CD8-positive, alpha-beta memory T cell (primary cell): Measurements from ENCODE around the gene CREG2. TPM values are rescaled to one million over a fixed set of nuclear protein-coding genes. Genes with fewer than 3 reads are reported as not detected.
A peak's percentile ranks its signal among the peaks of the same experiment; 100 is the strongest.

Source experiments
- CTCF ChIA-PET: fragments of 350-600 bp; sonication (Branson Sonifier 250); formaldehyde crosslinking; loops from one replicate; lab custom pipeline; 2021; ENCODE audit warnings: antibody characterized with exemption; lab: Charles Lee
- POLR2A ChIA-PET: fragments of 350-600 bp; sonication (Branson Sonifier 250); formaldehyde crosslinking; loops from one replicate; lab custom pipeline; 2021; ENCODE audit warnings: antibody characterized with exemption; lab: Charles Lee
- DNase-seq, 5 donors: peaks; one replicate each; pipeline versions ENCODE4 v3.0.0 to v3.0.0-alpha.2; 2020 to 2022; ENCODE audit warnings: mixed read lengths in 1 of 5
- H3K27ac ChIP-seq: one replicate; pipeline ENCODE4 v1.7.0; 2013; ENCODE audit warnings: low read depth, mild to moderate bottlenecking, low read length, moderate library complexity
- H3K27me3 ChIP-seq: 2 replicates; pipeline ENCODE4 v1.7.0; 2013; ENCODE audit warnings: low read length, mild to moderate bottlenecking; ENCODE audit not compliant: insufficient read depth, poor library complexity, severe bottlenecking
- H3K36me3 ChIP-seq: 2 replicates; pipeline ENCODE4 v1.7.0; 2013; ENCODE audit warnings: mild to moderate bottlenecking, low read length, moderate library complexity; ENCODE audit not compliant: insufficient read depth
- H3K4me1 ChIP-seq: 2 replicates; pipeline ENCODE4 v1.7.0; 2013; ENCODE audit warnings: mild to moderate bottlenecking, low read length, moderate library complexity; ENCODE audit not compliant: insufficient read depth
- H3K4me3 ChIP-seq: 2 replicates; pipeline ENCODE4 v1.7.0; 2013; ENCODE audit warnings: mild to moderate bottlenecking, low read length
- H3K9me3 ChIP-seq: 2 replicates; pipeline ENCODE4 v1.7.0; 2013; ENCODE audit warnings: mild to moderate bottlenecking, low read length
- H3K27ac Mint-ChIP-seq, 8 donors: one replicate each; pipeline ENCODE4 v1.8.0; 2020 to 2021; ENCODE audit warnings: mixed read lengths in 8 of 8, mild to moderate bottlenecking in 6 of 8, inconsistent platforms in 3 of 8, moderate library complexity in 3 of 8
- H3K27me3 Mint-ChIP-seq, 2 donors: one replicate each; pipeline ENCODE4 v1.8.0; 2020 to 2021; ENCODE audit warnings: mixed read lengths in 2 of 2, mild to moderate bottlenecking in 1 of 2, moderate library complexity in 1 of 2
- H3K36me3 Mint-ChIP-seq, 3 donors: one replicate each; pipeline ENCODE4 v1.8.0; 2020 to 2021; ENCODE audit warnings: mixed read lengths in 3 of 3, inconsistent platforms in 1 of 3, mild to moderate bottlenecking in 1 of 3
- H3K4me1 Mint-ChIP-seq, 3 donors: one replicate each; pipeline ENCODE4 v1.8.0; 2020 to 2021; ENCODE audit warnings: mixed read lengths in 3 of 3, inconsistent platforms in 1 of 3, mild to moderate bottlenecking in 1 of 3
- H3K4me3 Mint-ChIP-seq, 7 donors: one replicate each; pipeline ENCODE4 v1.8.0; 2020 to 2021; ENCODE audit warnings: mixed read lengths in 7 of 7, mild to moderate bottlenecking in 6 of 7, moderate library complexity in 4 of 7, inconsistent platforms in 2 of 7
- H3K9me3 Mint-ChIP-seq, 5 donors: one replicate each; pipeline ENCODE4 v1.8.0; 2020 to 2022; ENCODE audit warnings: mixed read lengths in 5 of 5, mild to moderate bottlenecking in 3 of 5, moderate library complexity in 2 of 5, inconsistent platforms in 1 of 5
- polyA plus RNA-seq: library from polyadenylated mRNA; unstranded; fragments of 300-500 nt; fragmentation: Illumina TruSeq; gene quantifications from one replicate; pipeline ENCODE4 v1.2.3, GENCODE V29; 2021
- total RNA-seq, 2 experiments: library from RNA; stranded (reverse); gene quantifications; one replicate each; pipeline ENCODE4 v1.2.3, GENCODE V29; 2021

Gene CREG2
- total and polyA plus RNA-seq, 3 experiments from 2014 or later: not detected

- Histone ChIP-seq H3K36me3 (no peaks in the 10 kb centered on the region), H3K27ac (no peak overlapping the region), H3K27me3 (no peaks in the 10 kb centered on the region), H3K4me3 (peak overlapping the region; percentile 85), H3K4me1 (peaks cover 77% of the 10 kb centered on the region), H3K9me3 (no peaks in the 10 kb centered on the region)
- H3K9me3 Mint-ChIP-seq: peaks cover 0 to 1% (median 0%) of the 10 kb centered on the region in 5 donors
- H3K36me3 Mint-ChIP-seq: peaks cover 6 to 68% (median 14%) of the 10 kb centered on the region in 3 donors
- peak overlapping the region; percentile 90 to 100 (median 99) for H3K27ac Mint-ChIP-seq
- peak overlapping the region; percentile 91 to 99 (median 98) for H3K4me3 Mint-ChIP-seq
- no peaks in the 10 kb centered on the region for H3K27me3 Mint-ChIP-seq
- POLR2A ChIA-PET: interaction anchor here (0.7 kb wide), 1 partner anchor 511 kb away, joined by 4 read pairs; no protein-coding TSS in a partner anchor
- CTCF ChIA-PET: interaction anchor here (1.4 to 2.6 kb wide), 2 partner anchors 25 to 37 kb away, joined by 4 to 8 read pairs; no protein-coding TSS in a partner anchor
- H3K4me1 Mint-ChIP-seq: peaks cover 69 to 84% (median 82%) of the 10 kb centered on the region in 3 donors
- DNase-seq: no peak
Measured at GRCh38 chr2:101305035-101305434, 82.3 kb downstream of the CREG2 start.

- ChIA-PET POLR2A (no interaction called here), CTCF (no interaction called here)
- Mint-ChIP-seq H3K4me1 (peaks cover 73 to 84% (median 82%) of the 10 kb centered on the region in 3 donors), H3K36me3 (peaks cover 6 to 79% (median 19%) of the 10 kb centered on the region in 3 donors), H3K9me3 (peaks cover 0 to 1% (median 0%) of the 10 kb centered on the region in 5 donors), H3K27me3 (no peaks in the 10 kb centered on the region), H3K27ac (peak overlapping the region; percentile 66 to 99 (median 82)), H3K4me3 (peak overlapping the region; percentile 91 to 99 (median 98))
- H3K36me3 ChIP-seq: peaks cover 3% of the 10 kb centered on the region
- peaks cover 78% of the 10 kb centered on the region for H3K4me1 ChIP-seq
- no peaks in the 10 kb centered on the region for H3K9me3 ChIP-seq
- no peaks in the 10 kb centered on the region for H3K27me3 ChIP-seq
- no peak overlapping the region for H3K27ac ChIP-seq
- H3K4me3 ChIP-seq: no peak overlapping the region
- DNase-seq: no peak
Measured at GRCh38 chr2:101303688-101304087, 83.6 kb downstream of the CREG2 start.

DNA sequence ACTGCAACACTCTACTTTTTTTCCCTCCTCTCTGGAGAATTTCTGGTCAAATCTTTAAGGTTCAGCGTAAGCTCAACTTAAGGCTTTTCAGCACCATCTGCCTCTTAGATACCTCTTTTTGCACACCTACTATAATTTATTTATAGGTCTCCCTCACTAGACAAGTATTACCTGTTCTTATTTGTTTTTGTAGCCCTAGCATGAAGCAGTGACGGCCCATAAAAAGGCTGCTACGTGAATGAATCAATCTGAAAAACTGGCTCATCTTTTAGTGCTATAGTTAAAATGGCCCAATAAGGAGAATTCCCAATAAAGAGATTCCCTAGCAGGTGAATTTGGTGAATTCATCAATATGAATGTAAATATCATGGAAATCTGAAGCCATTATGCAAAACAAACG lies 85.3 kb downstream of the CREG2 start:
- peak overlapping the region in 6 of 7 donors; percentile 16 to 58 (median 42) for H3K4me3 Mint-ChIP-seq
- H3K4me1 Mint-ChIP-seq: peaks cover 85 to 98% (median 96%) of the 10 kb centered on the region in 3 donors
- no peak overlapping the region for H3K4me3 ChIP-seq
- DNase-seq: no peak
- peaks cover 6 to 76% (median 21%) of the 10 kb centered on the region in 3 donors for H3K36me3 Mint-ChIP-seq
- H3K4me1 ChIP-seq: peaks cover 91% of the 10 kb centered on the region
- H3K27me3 ChIP-seq: no peaks in the 10 kb centered on the region
- peak overlapping the region; percentile 1 to 90 (median 56) for H3K27ac Mint-ChIP-seq
- ChIA-PET CTCF (interaction anchor here (1.0 to 1.7 kb wide), 2 partner anchors 19 to 49 kb away, joined by 4 read pairs; partner anchors contain the start of gene CNOT11), POLR2A (no interaction called here)
- peaks cover 3% of the 10 kb centered on the region for H3K36me3 ChIP-seq
- peaks cover 0 to 1% (median 0%) of the 10 kb centered on the region in 5 donors for H3K9me3 Mint-ChIP-seq
- H3K27ac ChIP-seq: no peak overlapping the region
- H3K27me3 Mint-ChIP-seq: no peaks in the 10 kb centered on the region
- H3K9me3 ChIP-seq: no peaks in the 10 kb centered on the region

- no peak for DNase-seq
- H3K4me3 ChIP-seq: no peak overlapping the region
- ChIA-PET CTCF (interaction anchor here (1.0 to 2.1 kb wide), 5 partner anchors 9 to 48 kb away, joined by 3 to 9 read pairs (median 4); partner anchors contain the start of genes CNOT11 and RNF149), POLR2A (no interaction called here)
- peaks cover 0 to 1% (median 0%) of the 10 kb centered on the region in 5 donors for H3K9me3 Mint-ChIP-seq
- H3K27ac Mint-ChIP-seq: peak overlapping the region; percentile 1 to 90 (median 64)
- H3K36me3 Mint-ChIP-seq: peaks cover 0 to 69% (median 21%) of the 10 kb centered on the region in 3 donors
- peak overlapping the region; percentile 14 to 78 (median 65) for H3K4me3 Mint-ChIP-seq
- H3K27me3 ChIP-seq: no peaks in the 10 kb centered on the region
- H3K4me1 ChIP-seq: peaks cover 96% of the 10 kb centered on the region
- H3K27me3 Mint-ChIP-seq: no peaks in the 10 kb centered on the region
- H3K4me1 Mint-ChIP-seq: peaks cover 88 to 100% (median 99%) of the 10 kb centered on the region in 3 donors
- peaks cover 3% of the 10 kb centered on the region for H3K36me3 ChIP-seq
- no peak overlapping the region for H3K27ac ChIP-seq
- no peaks in the 10 kb centered on the region for H3K9me3 ChIP-seq
Measured at GRCh38 chr2:101300836-101301235, 86.5 kb downstream of the CREG2 start.

GRCh38 chr2:101300164-101300563 lies 87.1 kb downstream of the CREG2 start:
- H3K27me3 Mint-ChIP-seq: no peaks in the 10 kb centered on the region

GRCh38 chr2:101299604-101300003 lies 87.7 kb downstream of the CREG2 start:
- H3K27me3 Mint-ChIP-seq: no peaks in the 10 kb centered on the region
- peak overlapping the region in 6 of 7 donors; percentile 64 to 78 (median 70) for H3K4me3 Mint-ChIP-seq
- Histone ChIP-seq H3K4me1 (peaks cover 88% of the 10 kb centered on the region), H3K27ac (no peak overlapping the region), H3K27me3 (no peaks in the 10 kb centered on the region), H3K9me3 (no peaks in the 10 kb centered on the region), H3K36me3 (peaks cover 7% of the 10 kb centered on the region), H3K4me3 (no peak overlapping the region)
- DNase-seq: no peak
- peaks cover 0 to 66% (median 15%) of the 10 kb centered on the region in 3 donors for H3K36me3 Mint-ChIP-seq
- H3K4me1 Mint-ChIP-seq: peaks cover 87 to 100% (median 98%) of the 10 kb centered on the region in 3 donors
- H3K27ac Mint-ChIP-seq: peak overlapping the region; percentile 1 to 93 (median 85)
- H3K9me3 Mint-ChIP-seq: peaks cover 0 to 1% (median 0%) of the 10 kb centered on the region in 5 donors
- ChIA-PET CTCF (interaction anchor here (1.0 to 2.1 kb wide), 6 partner anchors 10 to 149 kb away, joined by 3 to 9 read pairs (median 3); partner anchors contain the start of gene RNF149), POLR2A (no interaction called here)

More at GRCh38 chr2:101300164-101300563, 87.1 kb downstream of the CREG2 start:
- H3K4me3 ChIP-seq: no peak overlapping the region
- H3K4me1 Mint-ChIP-seq: peaks cover 87 to 100% (median 99%) of the 10 kb centered on the region in 3 donors
- no peak for DNase-seq
- H3K27ac ChIP-seq: no peak overlapping the region
- peaks cover 93% of the 10 kb centered on the region for H3K4me1 ChIP-seq
- H3K36me3 Mint-ChIP-seq: peaks cover 0 to 64% (median 15%) of the 10 kb centered on the region in 3 donors
- peaks cover 0 to 1% (median 0%) of the 10 kb centered on the region in 5 donors for H3K9me3 Mint-ChIP-seq
- H3K27me3 ChIP-seq: no peaks in the 10 kb centered on the region
- peaks cover 3% of the 10 kb centered on the region for H3K36me3 ChIP-seq
- ChIA-PET CTCF (interaction anchor here (1.5 to 2.1 kb wide), 6 partner anchors 9 to 150 kb away, joined by 3 to 9 read pairs (median 4); partner anchors contain the start of genes CNOT11 and RNF149), POLR2A (no interaction called here)
- peak overlapping the region; percentile 13 to 78 (median 65) for H3K4me3 Mint-ChIP-seq
- H3K27ac Mint-ChIP-seq: peak overlapping the region; percentile 1 to 93 (median 85)
- H3K9me3 ChIP-seq: no peaks in the 10 kb centered on the region

DNA sequence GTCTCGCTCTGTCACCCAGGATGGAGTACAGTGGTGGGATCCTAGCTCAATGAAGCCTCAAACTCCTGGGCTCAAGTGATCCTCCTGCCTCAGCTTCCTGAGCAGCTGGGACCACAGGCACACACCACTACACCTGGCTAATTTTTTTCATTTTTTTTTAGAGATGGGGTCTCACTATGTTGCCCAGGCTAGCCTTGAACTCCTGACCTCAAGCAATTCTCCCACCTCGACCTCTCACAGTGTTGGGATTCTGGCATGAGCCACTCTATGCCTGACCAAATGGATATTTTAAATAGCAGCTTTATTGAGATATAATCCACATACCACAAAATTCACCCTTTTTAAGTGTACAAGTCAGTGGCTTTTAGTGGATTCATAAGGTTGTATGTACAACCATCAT lies 89.9 kb downstream of the CREG2 start:
- no peak for DNase-seq
- peaks cover 73% of the 10 kb centered on the region for H3K4me1 ChIP-seq
- Mint-ChIP-seq H3K4me1 (peaks cover 75 to 99% (median 98%) of the 10 kb centered on the region in 3 donors), H3K27ac (peak overlapping the region in 7 of 8 donors; percentile 1 to 83 (median 72)), H3K9me3 (no peaks in the 10 kb centered on the region), H3K27me3 (no peaks in the 10 kb centered on the region), H3K4me3 (peak overlapping the region in 6 of 7 donors; percentile 20 to 84 (median 54)), H3K36me3 (peaks cover 0 to 72% (median 10%) of the 10 kb centered on the region in 3 donors)
- no peaks in the 10 kb centered on the region for H3K27me3 ChIP-seq
- ChIA-PET POLR2A (no interaction called here), CTCF (interaction anchor here (1.4 to 1.6 kb wide), 2 partner anchors 55 to 90 kb away, joined by 3 read pairs; partner anchors contain the start of gene CREG2)
- H3K36me3 ChIP-seq: peaks cover 15% of the 10 kb centered on the region
- no peaks in the 10 kb centered on the region for H3K9me3 ChIP-seq
- H3K4me3 ChIP-seq: no peak overlapping the region
- no peak overlapping the region for H3K27ac ChIP-seq

DNA sequence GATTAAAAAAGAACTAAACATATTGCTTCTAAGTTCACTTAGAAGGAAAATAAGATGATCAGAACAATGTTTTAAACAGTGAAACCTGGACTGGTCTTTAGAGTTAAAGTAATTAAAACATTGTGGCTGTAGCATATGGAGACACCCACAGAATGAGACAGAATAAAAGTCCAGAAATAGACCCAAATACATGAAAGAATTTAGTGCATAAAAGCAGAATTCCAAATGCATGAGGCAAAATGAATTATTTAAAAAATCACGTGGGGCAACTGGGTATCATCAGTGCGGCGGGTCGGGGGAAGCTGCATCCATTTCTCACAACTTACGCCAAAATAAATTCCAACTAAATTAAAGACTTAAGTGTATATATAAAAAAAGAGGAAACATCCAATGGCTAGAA lies 90.9 kb downstream of the CREG2 start:
- no peaks in the 10 kb centered on the region for H3K9me3 Mint-ChIP-seq
- no peaks in the 10 kb centered on the region for H3K27me3 Mint-ChIP-seq
- Histone ChIP-seq H3K27ac (no peak overlapping the region), H3K36me3 (peaks cover 15% of the 10 kb centered on the region), H3K9me3 (no peaks in the 10 kb centered on the region), H3K27me3 (no peaks in the 10 kb centered on the region), H3K4me3 (no peak overlapping the region), H3K4me1 (peaks cover 63% of the 10 kb centered on the region)
- H3K4me3 Mint-ChIP-seq: peak overlapping the region in 6 of 7 donors; percentile 5 to 84 (median 47)
- CTCF ChIA-PET: interaction anchor here (1.4 to 1.6 kb wide), 2 partner anchors 56 to 91 kb away, joined by 3 read pairs; partner anchors contain the start of gene CREG2
- DNase-seq: no peak
- POLR2A ChIA-PET: no interaction called here
- peaks cover 0 to 72% (median 10%) of the 10 kb centered on the region in 3 donors for H3K36me3 Mint-ChIP-seq
- peaks cover 67 to 98% (median 93%) of the 10 kb centered on the region in 3 donors for H3K4me1 Mint-ChIP-seq
- peak overlapping the region in 6 of 8 donors; percentile 1 to 89 (median 26) for H3K27ac Mint-ChIP-seq
